HG03280 (cell line): ENCODE measurements around the gene PTPRC.
A peak's percentile ranks its signal among the peaks of the same experiment; 100 is the strongest.

Experiments used
- ATAC-seq: cut with Tn5 transposase; IDR thresholded peaks from one replicate; pipeline ENCODE4 v1.9.1; 2021; ENCODE audit warnings: mild to moderate bottlenecking, moderate library complexity; ENCODE audit not compliant: unreplicated experiment

The PTPRC gene

DNA sequence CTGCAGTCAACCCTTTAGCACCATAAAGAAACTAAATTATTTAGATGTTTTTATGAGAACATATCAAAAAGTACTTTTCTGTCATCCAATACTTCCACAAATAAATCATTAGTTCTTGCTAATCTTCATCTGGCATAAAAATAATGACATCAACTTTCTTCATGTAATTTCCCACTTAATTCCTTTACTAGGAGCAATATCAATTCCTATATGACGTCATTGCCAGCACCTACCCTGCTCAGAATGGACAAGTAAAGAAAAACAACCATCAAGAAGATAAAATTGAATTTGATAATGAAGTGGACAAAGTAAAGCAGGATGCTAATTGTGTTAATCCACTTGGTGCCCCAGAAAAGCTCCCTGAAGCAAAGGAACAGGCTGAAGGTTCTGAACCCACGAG lies 116.9 kb downstream of the PTPRC start:
- no peak for ATAC-seq

DNA sequence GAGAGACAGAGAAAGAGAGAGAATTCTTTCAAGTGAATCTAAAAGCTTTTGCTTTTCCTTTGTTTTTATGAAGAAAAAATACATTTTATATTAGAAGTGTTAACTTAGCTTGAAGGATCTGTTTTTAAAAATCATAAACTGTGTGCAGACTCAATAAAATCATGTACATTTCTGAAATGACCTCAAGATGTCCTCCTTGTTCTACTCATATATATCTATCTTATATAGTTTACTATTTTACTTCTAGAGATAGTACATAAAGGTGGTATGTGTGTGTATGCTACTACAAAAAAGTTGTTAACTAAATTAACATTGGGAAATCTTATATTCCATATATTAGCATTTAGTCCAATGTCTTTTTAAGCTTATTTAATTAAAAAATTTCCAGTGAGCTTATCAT lies 117.6 kb downstream of the PTPRC start:
- no peak for ATAC-seq

DNA sequence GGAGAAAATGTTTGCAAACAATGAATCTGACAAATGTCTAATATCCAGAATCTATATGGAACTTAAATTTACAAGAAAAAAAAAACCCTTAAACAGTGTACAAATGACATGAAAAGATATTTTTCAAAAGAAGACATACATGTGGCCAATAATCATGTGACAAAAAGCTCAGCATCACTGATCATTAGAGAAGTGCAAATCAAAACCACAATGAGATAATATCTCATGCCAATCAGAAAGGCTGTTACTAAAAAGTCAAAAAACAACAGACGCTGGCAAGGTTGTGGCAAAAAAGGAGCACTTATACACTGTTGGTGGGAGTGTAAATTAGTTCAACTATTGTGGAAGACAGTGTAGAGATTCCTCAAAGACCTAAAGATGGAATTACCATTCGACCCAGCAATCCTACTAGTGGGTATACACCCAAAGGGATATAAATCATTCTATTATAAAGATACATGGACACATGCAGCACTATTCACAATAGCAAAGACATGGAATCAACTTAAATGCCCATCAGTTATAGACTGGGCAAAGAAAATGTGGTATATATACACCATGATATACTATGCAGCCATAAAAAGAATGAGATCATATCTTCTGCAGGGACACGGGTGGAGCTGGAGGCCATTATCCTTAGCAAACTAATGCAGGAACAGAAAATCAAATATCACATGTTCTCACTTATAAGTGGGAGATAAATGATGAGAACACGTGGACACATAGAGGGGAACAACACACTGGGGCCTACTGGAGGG lies 123.2 kb downstream of the PTPRC start:
- ATAC-seq: no peak

DNA sequence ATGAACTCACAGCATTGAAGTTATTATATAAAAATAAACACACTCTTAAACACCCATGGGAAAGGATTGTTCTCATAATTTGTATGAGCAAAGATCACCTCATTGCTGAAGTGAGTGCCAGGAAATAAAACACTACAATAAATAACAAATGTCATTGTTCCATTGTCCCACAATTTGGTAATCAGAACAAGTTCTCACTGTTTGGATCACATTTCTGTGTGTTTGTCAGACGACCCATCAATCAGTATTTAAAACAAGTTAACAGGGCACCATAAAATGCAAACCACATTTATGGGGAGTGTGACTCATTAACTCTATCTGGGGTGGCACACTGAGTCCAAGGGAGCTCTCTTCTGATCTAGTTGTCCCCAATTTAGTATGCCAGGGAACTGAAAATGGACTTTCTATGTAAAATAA lies 124.5 kb downstream of the PTPRC start:
- no peak for ATAC-seq

DNA sequence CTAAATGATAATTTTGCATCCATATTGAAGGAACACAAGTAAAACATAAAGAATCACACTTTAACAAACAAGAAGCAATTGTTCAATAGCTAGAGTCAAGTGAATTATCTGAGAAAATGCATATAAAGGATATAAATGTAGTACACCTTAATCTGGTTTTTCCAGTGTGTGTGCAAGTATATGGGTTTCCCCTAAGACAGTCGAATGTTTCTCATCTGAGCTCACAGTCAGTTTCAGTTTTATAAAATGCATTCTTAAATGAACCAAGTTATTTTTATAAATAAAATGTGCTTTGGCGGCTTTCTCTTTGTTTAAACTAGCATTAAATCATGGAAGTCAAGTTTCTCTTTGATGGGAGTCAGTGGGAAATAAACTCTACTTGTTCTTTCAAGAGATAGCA lies 125.9 kb downstream of the PTPRC start:
- no peak for ATAC-seq

DNA sequence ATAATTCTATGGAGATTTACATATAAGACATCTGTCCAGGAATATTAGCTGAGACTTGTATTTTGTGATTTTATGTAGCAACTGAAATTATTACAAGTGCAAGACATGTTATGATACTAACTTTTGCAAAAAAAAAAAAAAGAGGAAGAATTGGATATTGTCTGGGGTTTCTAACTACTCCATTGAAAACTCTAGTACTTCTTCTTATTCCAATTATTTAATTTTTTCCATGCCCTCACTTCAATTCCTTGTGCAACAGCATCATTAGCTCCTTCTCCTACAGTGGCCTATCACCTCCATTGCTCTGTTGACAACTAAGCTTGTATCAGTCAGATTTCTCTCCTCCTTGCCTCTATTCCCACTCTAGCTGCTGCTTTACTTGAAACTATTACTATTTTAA lies 126.6 kb downstream of the PTPRC start:
- no peak for ATAC-seq

DNA sequence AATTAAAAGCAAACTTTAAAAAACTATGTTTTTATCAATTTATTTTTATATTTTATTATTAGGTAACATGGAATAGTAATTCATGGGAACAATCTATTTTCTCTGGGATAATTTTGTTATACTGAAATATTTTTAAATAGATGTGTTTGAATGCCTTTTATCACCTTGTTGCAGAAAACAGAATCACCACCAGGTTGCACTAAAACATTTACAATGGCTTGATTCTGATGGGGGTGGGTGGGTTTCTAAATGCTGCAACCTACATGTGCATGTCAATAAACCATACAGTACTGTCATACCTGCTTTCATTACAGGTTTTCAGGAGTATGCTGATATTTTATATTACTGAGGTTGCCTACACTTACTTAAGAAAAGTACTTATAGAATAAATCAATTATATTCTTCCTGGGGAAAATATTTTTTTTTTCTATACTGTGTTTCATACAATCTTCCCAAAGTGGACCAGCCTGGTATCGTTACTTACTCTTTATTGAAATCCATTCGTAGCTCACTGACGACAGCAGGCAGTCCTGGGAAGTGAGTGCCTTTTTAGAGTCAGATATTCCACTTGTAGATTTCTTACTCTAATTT lies 132.8 kb downstream of the PTPRC start:
- ATAC-seq: no peak

DNA sequence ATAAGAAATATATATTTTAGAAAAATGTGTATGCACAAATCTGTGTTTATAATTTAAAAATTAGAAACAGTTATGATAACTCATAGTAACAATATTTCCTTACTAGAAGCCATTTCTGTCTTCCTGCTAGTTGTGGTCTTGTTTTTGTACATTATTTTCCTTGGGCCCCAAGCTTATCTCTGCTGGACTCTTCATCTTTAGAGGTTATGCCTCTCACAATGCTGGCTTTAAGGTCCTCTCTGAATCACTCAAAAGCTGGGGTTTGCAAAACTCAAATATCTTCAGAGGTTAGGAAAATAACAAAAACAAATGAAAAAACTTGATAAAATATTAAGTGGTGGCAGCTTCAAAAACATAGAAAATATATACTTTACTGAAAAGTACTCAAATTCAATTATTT lies 133.8 kb downstream of the PTPRC start:
- ATAC-seq: no peak

DNA sequence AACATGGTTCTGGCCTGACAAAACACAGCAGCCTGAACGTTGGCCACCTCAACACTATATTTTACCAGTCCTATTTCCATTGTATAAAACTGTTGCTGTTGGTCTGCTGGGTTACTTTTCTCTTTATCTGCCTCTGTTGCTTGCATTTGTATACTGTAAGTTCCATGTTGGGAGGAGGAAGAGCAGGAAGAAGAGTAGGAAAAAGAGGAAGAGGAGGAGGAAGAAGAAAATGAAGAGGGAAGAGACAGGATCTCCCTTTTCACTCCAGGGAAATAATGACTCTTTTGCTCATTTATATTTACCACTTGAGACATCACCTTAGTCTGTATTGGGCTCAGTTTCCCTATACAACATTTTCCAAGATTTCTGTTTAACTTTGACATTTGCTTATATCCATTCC lies 134.2 kb downstream of the PTPRC start:
- ATAC-seq: no peak

DNA sequence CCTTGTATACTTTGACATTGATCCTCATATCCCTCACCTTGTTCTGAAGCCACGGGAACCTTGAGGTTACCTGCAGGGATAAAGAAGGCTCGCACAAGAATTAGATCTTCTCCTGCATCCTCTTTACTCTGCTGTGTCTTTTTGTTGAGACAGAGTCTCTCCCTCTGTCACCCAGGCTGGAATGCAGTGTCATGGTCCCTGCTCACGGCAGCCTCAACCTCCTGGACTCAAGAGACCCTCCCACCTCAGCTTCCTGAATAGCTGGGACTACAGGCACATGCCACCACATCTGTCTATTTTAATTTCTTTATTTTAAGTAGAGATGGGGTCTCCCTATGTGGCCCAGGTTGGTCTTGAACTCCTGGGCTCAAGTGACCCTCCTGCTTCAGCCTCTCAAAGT lies 134.7 kb downstream of the PTPRC start:
- no peak for ATAC-seq

DNA sequence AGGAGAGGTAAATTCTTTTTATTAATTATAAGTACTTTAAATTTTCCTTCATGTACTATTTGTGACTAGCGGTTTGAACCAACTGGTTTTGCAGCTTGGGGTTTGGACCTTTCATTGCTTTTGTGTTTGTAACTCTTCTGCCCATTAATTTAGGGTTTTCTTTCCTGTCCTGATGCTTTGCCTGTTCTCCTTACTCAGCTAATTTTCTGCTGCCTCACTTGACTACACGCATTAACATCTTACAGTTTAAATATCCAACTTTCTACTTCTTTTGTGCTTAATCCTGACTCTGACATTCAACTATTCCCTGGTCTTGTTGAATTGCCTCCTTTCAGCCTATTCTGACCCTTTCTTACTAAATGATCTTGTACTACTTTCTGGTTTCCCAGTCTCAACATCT lies 135.6 kb downstream of the PTPRC start:
- ATAC-seq: no peak

DNA sequence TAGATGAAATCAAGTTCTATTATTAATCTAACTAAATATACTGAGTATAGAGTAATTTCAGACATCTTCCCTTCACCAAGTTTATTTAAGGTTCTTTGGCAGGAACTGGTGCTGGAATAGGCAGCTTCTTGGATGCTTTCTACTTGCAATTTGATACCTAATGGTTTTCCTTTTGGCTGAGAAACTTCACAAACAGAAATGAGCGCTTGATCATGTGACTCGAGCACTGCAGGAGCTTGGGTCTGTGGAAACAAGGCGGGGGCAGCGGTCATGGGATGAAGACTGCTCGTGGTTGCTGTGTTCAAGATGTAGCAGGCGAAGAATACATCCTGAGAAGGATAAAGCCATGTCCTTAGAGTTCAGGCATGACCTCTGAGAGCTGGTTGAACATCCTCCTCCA lies 136.8 kb downstream of the PTPRC start:
- ATAC-seq: no peak

DNA sequence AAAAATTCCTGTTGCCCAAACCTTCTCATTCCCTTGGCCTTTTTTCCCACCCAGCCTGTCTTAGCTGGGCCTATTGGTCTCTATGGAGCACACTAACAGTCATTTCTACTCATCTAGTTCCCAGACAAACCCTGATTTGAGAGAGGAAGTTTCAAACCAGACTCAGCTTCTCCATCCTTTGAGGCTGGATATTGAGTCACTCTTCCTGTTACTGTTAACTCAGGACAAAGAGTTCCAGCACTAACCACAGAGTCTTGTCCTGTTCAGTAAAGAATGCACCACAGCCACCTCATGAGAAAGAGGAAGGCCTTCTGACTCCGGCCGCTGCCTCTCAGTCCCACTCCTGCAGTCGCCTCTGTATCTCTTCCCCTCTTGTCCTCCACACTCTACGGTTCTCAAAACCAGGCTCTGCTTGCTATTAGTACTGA lies 137.8 kb downstream of the PTPRC start:
- no peak for ATAC-seq

DNA sequence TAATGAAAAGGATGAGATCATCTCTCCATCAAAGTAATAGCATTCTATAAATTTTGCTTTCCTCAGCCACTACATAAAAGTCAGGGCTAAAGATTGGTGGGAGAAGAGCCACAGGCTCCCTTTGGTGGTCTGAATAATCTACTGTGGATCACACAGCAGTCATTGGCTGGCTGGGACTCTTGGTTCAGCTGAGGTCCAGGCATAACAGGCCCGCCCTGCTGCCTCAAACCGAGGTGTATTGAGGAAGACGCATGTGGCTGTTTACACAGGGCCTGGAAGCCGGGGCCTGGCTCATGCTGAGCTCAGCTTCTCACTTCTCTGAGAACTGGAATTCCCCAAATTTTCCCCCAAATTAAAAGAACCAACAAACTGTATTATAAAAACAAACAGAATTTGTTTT lies 139.2 kb downstream of the PTPRC start:
- ATAC-seq: no peak

DNA sequence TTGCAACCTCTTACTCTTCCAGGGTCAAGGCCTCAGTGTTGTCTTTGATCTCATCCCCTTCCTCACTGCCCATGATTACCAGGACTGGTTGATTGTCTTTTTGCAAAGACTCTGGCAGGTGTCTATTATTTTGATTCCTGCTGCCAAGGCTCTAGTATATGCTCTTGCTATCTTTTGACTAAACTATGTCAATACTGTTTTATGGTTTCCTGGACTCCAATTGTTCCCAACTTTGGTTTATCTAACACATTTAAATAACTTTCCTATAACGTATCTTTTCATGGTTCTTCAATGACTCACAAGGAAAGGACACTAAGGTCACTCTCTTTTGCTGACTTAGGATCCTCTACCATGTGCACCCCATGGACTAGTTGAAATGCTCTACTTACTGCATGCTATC lies 141.5 kb downstream of the PTPRC start:
- ATAC-seq: no peak

DNA sequence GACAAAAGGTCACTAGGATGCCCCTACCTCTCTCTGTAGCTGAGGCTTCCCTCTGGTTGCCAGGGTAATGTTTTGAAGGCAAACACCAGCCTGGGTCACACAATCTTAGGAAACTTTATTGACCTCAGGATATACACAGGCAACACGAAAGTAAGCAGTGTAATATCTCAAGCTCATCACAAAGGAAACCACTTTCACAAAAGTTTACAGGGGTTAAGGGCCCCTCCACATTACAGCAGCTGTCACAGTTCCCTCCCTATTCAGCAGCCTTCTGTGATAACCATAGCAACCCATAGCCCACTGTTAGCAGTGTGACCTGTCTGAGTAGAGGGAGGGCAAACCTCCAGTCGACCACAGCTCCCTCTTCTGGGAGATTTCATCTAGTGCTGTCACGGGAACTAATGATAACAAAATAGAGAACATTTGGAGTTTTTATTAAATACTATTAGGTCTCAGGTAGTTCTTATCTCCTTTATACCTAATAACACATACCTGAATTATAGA lies 149.8 kb downstream of the PTPRC start:
- ATAC-seq: peak; percentile 92

DNA sequence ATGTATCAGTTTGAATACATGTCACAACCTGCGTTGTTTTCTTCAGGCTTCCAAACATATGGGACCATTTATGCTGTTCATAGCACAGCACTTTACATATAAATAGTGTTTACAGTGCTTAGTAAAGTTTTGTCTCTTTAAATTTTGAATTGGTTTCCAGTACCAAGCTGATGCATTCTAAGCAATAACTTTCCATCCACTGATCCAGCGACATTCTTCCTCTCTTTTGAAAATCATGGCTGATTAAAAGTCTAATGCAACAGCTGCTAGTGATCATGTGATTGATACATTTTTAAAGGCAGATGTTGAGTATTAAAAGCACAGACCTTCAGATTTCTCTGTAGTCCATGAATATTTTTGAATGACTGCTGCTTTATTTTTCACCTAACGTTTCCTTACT lies 154.9 kb downstream of the PTPRC start:
- ATAC-seq: no peak

DNA sequence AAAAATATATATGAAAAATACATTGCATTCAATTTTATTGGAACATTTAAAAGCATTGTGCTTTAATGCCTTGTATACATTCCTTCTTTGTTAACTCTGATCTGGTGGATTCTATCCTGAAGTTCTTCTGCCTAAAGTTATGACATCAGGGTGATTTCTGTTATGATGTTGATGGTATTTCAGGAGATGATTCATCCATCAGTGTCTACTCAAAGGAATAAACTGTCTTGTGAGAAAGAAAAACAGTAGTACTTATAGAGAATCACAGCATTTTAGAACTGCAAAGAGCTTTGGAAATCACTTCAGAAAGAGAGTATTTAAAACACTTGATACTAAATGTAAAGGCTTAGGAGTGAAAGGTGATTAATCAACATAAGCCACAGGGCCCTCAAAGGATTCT lies 155.7 kb downstream of the PTPRC start:
- no peak for ATAC-seq

DNA sequence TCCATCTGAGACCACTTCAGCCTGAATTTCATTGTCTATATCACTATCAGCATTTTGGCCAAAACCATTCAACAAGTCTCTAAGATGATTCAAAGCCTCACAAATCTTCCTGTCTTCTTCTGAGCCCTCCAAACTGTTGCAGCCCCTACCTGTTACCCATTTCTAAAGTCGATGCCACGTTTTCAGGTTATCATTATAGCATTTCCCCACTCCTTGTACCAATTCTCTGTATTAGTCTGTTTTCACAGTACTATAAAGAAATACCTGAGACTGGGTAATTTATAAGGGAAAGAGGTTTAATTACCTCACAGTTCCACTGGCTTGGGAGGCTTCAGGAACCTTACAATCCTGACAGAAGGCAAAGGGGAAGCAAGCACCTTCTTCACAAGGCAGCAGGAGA lies 158.8 kb downstream of the PTPRC start:
- ATAC-seq: no peak

DNA sequence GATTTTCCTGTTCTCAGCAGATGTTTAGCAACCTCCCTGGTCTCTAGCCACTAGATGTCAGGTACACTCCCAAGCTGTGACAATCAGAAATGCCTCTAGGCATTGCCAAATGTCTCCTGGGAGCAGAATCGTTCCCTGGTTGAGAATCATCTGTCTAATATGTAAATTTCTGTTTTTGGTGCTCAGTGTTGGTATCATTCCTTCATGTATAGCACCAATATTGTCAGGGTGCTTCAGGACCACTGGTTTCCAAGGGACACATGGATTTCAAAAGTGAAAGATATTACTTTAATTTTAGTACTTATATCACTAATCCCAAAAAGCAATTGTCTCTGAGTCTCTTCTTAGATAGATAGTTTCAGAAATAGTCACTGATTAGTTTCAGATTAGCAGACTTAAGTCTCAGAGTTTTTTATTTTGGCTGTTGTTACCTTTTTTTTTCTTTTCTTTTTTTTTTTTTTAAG lies 160.1 kb downstream of the PTPRC start:
- no peak for ATAC-seq

DNA sequence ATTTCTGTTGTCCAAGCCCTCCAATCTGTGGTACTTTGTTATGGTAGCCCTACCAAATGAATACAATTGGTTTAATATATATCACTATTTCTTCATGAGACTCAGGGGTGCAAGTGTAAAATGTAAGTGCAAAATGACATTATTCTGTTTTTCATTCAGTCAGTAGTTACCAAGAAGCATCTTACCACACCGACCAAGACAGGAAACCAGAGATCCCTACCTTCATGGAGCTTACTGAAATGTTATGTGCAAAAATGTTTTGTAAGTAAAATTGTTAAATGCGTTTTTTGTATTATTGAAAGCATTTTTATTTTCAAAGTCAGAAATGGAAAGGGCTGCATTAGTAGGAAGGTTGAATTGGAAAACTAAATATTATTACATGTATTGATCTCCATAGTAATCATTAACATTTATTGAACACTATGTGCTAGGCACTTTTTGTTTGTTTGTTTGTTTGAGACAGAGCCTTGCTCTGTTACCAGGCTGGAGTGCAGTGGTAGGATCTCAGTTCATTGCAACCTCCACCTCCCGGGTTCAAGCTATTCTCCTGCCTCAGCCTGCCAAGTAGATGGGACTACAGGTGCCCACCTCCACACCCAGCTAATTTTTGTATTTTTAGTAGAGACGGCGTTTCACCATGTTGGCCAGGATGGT lies 166.8 kb downstream of the PTPRC start:
- no peak for ATAC-seq

DNA sequence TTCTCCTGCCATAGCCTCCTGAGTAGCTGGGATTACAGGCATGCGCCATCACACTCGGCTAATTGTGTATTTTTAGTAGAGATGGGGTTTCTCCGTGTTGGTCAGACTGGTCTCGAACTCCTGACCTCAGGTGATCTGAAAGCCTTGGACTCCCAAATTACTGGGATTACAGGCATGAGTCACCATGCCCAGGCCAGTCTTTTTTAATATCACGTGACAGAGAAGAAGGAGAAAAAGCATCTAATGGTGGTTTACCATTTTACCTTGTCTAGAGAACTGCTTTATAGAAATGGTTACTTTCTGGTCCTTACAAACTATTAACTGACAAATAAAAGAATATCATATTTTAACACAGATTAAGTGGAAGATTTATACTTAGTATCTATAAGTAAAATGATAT lies 168.0 kb downstream of the PTPRC start:
- ATAC-seq: no peak
